HG03558 (cell line): ENCODE results near the gene PRRG4.

Source experiments
- ATAC-seq: cut with Tn5 transposase; IDR thresholded peaks from one replicate; pipeline ENCODE4 v1.9.1; 2021; ENCODE audit warnings: moderate number of reproducible peaks; ENCODE audit not compliant: unreplicated experiment; ENCODE audit errors: extremely low read depth

Gene PRRG4

GRCh38 chr11:32905028-32905667 lies 75.4 kb downstream of the PRRG4 start:
- ATAC-seq = no peak
